Ishikawa (cell line): Measurements from ENCODE around the gene S100A8.

ENCODE experiments used
- CEBPB ChIP-seq: IDR thresholded peaks from 2 replicates; pipeline ENCODE4 v1.6.1; 2012
- CREB1 ChIP-seq: IDR thresholded peaks from 2 replicates; pipeline ENCODE4 v1.6.1; 2012; ENCODE audit warnings: low read depth
- EGR1 ChIP-seq: IDR thresholded peaks from 2 replicates; pipeline ENCODE4 v1.6.1; 2012
- EP300 ChIP-seq: IDR thresholded peaks from 2 replicates; pipeline ENCODE4 v1.6.1; 2012; ENCODE audit warnings: borderline replicate concordance
- FOXM1 ChIP-seq: IDR thresholded peaks from 2 replicates; pipeline ENCODE4 v1.6.1; 2012; ENCODE audit warnings: low read depth, borderline replicate concordance
- RAD21 ChIP-seq: IDR thresholded peaks from 2 replicates; pipeline ENCODE4 v1.6.1; 2012; ENCODE audit warnings: low read depth
- REST ChIP-seq: IDR thresholded peaks from 2 replicates; pipeline ENCODE4 v1.6.1; 2012; ENCODE audit warnings: low read depth, mild to moderate bottlenecking
- TAF1 ChIP-seq: IDR thresholded peaks from 2 replicates; pipeline ENCODE4 v1.6.1; 2012; ENCODE audit warnings: low read depth, mild to moderate bottlenecking
- YY1 ChIP-seq: IDR thresholded peaks from 2 replicates; pipeline ENCODE4 v1.6.1; 2012; ENCODE audit warnings: low read depth
- ZBTB7A ChIP-seq: IDR thresholded peaks from 2 replicates; pipeline ENCODE4 v1.6.1; 2012; ENCODE audit warnings: low read depth
- TF ChIP-seq, protein P1 (sequence below): IDR thresholded peaks from 2 replicates; pipeline ENCODE4 v1.6.1; 2012
- TF ChIP-seq, protein P2 (sequence below): IDR thresholded peaks from 2 replicates; pipeline ENCODE4 v1.6.1; 2012

GRCh38 chr1:153356392-153357075 lies 34.3 kb downstream of the S100A8 start:
- TF ChIP-seq EP300, result no peak
- TF ChIP-seq, protein P1, sequence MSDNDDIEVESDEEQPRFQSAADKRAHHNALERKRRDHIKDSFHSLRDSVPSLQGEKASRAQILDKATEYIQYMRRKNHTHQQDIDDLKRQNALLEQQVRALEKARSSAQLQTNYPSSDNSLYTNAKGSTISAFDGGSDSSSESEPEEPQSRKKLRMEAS, result no peak
- TF ChIP-seq REST, result no peak
- no peak for TF ChIP-seq CEBPB
- no peak for TF ChIP-seq ZBTB7A
- no peak for TF ChIP-seq RAD21
- TF ChIP-seq TAF1, result no peak
- TF ChIP-seq YY1, result no peak
- no peak for TF ChIP-seq EGR1
- TF ChIP-seq, protein P2, sequence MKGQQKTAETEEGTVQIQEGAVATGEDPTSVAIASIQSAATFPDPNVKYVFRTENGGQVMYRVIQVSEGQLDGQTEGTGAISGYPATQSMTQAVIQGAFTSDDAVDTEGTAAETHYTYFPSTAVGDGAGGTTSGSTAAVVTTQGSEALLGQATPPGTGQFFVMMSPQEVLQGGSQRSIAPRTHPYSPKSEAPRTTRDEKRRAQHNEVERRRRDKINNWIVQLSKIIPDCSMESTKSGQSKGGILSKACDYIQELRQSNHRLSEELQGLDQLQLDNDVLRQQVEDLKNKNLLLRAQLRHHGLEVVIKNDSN, result no peak
- TF ChIP-seq CREB1, result no peak
- no peak for TF ChIP-seq FOXM1
